HepG2 (cell line): ENCODE data around the gene XXYLT1. TPM values are rescaled to one million over a fixed set of nuclear protein-coding genes. Genes with fewer than 3 reads are reported as not detected.

Experiments
- ESRRA ChIP-seq: sonication (generic); formaldehyde crosslinking; IDR thresholded peaks from 2 replicates; pipeline ENCODE4 v1.5.1; 2020; ENCODE audit warnings: mild to moderate bottlenecking, low read depth, missing genetic modification reagents
- HNRNPL ChIP-seq: fragments of 200-400 bp; formaldehyde crosslinking; IDR thresholded peaks from 2 replicates; pipeline ENCODE4 v1.6.1; 2017; ENCODE audit warnings: mild to moderate bottlenecking, low read depth, low read length
- SETDB1 ChIP-seq: sonication (generic); formaldehyde crosslinking; IDR thresholded peaks from 2 replicates; pipeline ENCODE4 v1.5.1; 2020; ENCODE audit warnings: missing genetic modification reagents, mild to moderate bottlenecking, borderline replicate concordance
- ZNF646 ChIP-seq: sonication (generic); formaldehyde crosslinking; IDR thresholded peaks from 2 replicates; pipeline ENCODE4 v1.9.0; 2021; ENCODE audit warnings: mild to moderate bottlenecking, missing genetic modification reagents
- polyA plus RNA-seq, 8 experiments: library from polyadenylated mRNA; depleted of rRNA in 3 of 8; stranded (reverse) in 7 of 8; unstranded in 1 of 8; fragments of >200 nt; fragmentation: Illumina TruSeq in 4 of 8; extraction: Trizol in 4 of 8; gene quantifications; 2 replicates each; pipeline versions ENCODE4 v1.2.1 to v1.2.3, GENCODE V29; 2011 to 2016; ENCODE audit warnings: low read depth in 4 of 8, missing spikeins in 1 of 8, mixed read lengths in 1 of 8; ENCODE audit not compliant: insufficient read depth in 1 of 8
- total RNA-seq, 5 experiments: library from RNA; depleted of rRNA; stranded (reverse); fragments of >200 nt; fragmentation: Illumina TruSeq; extraction: Trizol; gene quantifications; 2 replicates each; pipeline ENCODE4 v1.2.3, GENCODE V29; 2016; ENCODE audit warnings: low read depth in 1 of 5
- TF ChIP-seq, protein P1 (sequence below): sonication (generic); formaldehyde crosslinking; IDR thresholded peaks from 2 replicates; pipeline ENCODE4 v1.4.0; 2020; ENCODE audit warnings: missing genetic modification reagents

XXYLT1 gene
- total and polyA plus RNA-seq, 2 of the 13 experiments (the other 11 are each of a cell fraction or from before 2014, with no cell fraction given), result 17.7 to 19.0 TPM

DNA sequence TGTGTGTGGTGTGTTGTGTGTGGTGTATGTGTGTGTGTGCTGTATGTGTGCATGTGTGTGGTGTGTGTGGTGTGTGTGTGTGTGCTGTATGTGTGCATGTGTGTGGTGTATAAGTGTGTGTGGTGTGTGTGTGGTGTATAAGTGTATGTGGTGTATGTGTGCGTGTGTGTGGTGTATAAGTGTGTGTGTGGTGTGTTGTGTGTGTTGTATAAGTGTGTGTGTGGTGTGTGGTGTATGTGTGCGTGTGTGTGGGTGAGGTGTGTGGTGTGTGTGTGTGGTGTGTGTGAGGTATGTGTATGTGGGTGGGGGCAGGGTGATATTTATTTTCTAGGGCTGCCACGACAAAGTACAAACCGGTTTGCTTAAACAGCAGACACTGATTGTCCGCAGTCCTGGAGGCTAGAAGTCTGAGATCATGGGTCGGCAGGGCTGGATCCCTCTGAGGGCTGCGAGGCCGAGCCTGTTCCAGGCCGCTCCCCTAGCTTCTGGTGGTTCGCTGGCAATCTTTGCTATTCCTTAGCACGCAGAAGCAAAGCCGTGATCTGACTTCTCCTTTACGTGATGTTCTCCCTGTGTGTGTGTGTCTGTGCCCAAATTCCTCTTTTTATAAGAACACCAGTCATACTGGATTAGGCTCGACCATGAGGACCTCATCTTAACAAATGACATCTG, 160.2 kb downstream of the XXYLT1 start (continued):
- TF ChIP-seq ZNF646 (CRISPR knock-in tag) (peak; percentile 97), HNRNPL (0 out of 2 replicates have a peak, but pooled peaks have one; percentile 12), SETDB1 (CRISPR knock-in tag) (no peak), ESRRA (CRISPR knock-in tag) (no peak)
- TF ChIP-seq, protein P1, sequence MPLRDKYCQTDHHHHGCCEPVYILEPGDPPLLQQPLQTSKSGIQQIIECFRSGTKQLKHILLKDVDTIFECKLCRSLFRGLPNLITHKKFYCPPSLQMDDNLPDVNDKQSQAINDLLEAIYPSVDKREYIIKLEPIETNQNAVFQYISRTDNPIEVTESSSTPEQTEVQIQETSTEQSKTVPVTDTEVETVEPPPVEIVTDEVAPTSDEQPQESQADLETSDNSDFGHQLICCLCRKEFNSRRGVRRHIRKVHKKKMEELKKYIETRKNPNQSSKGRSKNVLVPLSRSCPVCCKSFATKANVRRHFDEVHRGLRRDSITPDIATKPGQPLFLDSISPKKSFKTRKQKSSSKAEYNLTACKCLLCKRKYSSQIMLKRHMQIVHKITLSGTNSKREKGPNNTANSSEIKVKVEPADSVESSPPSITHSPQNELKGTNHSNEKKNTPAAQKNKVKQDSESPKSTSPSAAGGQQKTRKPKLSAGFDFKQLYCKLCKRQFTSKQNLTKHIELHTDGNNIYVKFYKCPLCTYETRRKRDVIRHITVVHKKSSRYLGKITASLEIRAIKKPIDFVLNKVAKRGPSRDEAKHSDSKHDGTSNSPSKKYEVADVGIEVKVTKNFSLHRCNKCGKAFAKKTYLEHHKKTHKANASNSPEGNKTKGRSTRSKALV (CRISPR knock-in tag), result no peak
